ENCODE results near the gene JUND.
A peak's percentile ranks its signal among the peaks of the same experiment; 100 is the strongest.

JUND gene

DNA sequence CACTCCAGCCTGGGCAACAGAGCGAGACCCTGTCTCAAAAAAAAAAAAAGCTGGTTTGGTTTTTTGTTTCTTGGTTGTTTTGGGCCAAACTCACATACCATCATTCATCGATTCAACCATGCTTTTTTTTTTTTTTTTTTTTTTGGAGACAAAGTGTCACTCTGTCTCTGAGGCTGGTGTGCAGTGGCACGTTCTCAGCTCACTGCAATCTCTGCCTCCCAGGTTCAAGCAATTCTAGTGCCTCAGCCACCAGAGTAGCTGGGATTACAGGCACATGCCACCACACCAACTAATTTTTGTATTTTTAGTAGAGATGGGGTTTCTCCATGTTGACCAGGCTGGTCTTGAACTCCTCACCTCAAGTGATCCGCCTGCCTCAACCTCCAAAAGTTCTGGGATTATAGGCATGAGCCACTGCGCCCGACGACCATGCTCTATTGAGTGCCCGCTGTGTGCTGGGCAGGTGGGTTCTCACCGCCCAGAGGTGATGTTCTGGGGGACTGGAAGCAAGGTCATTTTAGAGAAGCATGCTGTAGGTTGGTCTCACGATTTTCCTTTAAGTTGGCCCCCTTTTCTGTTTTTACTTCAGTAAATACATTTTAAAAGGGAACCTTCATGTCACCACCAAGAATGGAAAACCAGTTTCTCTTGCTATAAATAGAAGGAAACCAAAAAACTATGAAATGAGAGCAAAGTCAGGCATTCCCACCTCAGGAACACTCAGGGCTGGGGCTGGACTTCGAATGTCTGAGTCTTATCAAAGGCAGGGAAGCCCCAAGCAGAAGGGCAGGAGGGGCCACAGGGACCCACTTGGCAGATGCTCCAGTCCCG is 8.3 kb upstream of the JUND start:
- H3K4me3 ChIP-seq (ENCODE audit: low read length) = no peak overlapping the region
- DNase-seq (ENCODE audit: low read depth) = no peak
- TF ChIP-seq, protein P1, sequence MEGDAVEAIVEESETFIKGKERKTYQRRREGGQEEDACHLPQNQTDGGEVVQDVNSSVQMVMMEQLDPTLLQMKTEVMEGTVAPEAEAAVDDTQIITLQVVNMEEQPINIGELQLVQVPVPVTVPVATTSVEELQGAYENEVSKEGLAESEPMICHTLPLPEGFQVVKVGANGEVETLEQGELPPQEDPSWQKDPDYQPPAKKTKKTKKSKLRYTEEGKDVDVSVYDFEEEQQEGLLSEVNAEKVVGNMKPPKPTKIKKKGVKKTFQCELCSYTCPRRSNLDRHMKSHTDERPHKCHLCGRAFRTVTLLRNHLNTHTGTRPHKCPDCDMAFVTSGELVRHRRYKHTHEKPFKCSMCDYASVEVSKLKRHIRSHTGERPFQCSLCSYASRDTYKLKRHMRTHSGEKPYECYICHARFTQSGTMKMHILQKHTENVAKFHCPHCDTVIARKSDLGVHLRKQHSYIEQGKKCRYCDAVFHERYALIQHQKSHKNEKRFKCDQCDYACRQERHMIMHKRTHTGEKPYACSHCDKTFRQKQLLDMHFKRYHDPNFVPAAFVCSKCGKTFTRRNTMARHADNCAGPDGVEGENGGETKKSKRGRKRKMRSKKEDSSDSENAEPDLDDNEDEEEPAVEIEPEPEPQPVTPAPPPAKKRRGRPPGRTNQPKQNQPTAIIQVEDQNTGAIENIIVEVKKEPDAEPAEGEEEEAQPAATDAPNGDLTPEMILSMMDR (conservative IDR thresholded peaks at IDR 0.05; ENCODE audit: low read depth, low read length) = no peak

DNA sequence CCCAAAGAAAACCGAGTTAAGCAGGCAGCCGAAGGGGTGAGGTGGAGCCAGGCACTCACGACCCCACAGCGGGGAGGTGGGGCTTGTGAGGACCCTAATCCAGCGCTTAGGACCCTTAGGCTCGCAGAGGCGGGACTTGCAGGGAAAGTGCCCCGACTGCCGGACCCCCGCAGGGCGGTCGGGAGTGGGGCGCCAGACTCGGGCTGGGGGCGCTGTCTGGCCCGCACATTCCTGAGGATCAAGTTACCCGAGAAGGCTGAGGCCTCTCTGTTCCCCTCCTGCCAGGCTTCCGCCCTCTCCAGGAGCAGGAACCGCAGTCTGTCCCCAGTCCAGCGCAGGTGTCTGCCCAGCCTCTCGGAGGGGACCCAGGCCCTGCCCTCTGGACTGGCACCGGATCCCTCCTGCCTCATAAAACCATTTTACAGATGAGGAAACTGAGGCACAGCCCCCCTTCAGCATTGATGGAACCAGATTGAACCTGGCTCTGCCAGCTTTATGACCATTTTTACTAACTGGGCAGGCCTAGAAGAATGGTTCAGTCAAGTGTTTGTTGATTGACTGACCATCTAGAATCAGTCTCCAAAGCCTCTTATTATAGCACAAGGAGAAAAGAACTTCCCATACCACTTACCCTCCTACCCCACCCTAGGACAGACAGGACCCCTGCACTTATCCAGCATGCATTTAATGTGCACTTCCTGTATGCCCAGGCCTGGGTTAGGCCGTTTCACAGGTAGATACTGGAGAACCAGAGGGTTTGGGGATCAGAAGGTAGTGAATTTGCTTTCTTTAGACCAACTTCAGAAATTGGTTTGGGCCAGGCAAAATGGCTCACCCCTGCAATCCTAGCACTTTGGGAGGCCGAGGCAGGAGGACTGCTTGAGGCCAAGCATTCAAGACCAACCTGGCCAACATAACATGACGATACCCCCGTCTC is 6.7 kb upstream of the JUND start:
- TF ChIP-seq, protein P1 (conservative IDR thresholded peaks at IDR 0.05; ENCODE audit: low read depth, low read length) = peak; percentile 27
- DNase-seq (ENCODE audit: low read depth) = no peak
- no peak overlapping the region for H3K4me3 ChIP-seq (ENCODE audit: low read length)

DNA sequence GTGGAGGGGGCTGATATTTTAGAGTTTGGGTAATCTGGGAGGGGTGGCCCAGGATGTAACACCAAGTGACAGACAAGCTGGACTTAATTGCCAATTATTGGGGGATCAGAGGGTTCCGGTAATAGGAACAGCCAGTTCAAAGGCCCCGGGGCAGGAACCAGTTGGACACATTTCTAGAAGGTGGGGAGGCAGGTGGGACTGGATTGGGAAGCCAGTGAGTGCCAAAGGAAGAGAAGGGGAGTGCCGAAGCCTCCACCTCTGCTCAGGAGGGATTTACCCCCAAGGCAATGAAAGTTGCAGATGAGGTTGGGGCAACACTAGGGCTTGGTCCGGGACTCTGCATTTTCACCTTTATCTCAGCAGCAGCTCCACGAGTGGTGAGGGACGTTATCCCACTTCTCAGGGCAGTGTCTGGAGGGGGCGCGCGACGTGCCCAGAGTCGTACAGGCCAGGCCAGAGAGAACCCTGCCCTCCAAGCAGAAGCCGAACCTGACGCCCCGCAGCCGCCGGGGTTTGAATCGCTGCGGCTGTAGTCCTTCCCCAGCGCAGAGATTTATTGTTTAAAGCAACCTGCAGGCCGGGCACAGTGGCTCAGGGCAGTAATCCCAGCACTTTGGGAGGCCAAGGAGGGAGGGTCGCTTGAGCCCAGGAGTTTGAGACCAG is 5.7 kb upstream of the JUND start:
- TF ChIP-seq, protein P1 (conservative IDR thresholded peaks at IDR 0.05; ENCODE audit: low read depth, low read length) = no peak
- DNase-seq (ENCODE audit: low read depth) = no peak

DNA sequence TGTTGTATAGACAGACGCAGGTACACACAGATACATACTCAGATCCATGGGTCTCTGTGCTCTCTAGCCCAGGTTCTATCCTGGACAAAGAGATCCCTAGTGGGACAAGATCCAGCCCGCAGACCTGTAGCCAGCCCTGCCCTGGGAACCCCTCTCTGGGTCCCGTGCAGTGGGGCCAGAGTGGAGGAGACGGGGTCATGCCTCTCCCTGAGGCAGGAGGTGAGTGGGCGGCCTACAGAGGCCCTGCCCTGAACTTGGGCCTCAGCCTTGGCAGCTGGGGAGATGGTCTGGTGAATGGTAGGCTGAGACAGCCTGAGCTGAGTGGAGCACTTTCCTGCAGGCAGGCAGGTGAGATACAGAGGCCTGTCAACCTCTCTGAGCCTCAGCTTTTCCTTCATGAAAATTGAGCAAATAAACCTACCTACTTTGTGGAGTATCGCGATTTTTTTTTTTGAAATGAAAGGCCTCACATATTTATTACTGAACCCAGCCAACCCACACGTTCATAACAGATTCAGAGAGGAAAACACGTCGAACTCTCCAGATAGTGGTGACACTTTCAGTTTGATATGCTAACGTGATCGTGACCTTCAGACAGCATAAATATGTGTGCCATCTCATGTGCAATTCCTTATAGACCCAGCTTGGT is 3.4 kb upstream of the JUND start:
- DNase-seq (ENCODE audit: low read depth) = no peak
- TF ChIP-seq, protein P1 (conservative IDR thresholded peaks at IDR 0.05; ENCODE audit: low read depth, low read length) = no peak
- no peak overlapping the region for H3K4me3 ChIP-seq (ENCODE audit: low read length)

More for the DNA sequence above, 5.7 kb upstream of the JUND start:
- H3K4me3 ChIP-seq (ENCODE audit: low read length) = no peak overlapping the region

DNA sequence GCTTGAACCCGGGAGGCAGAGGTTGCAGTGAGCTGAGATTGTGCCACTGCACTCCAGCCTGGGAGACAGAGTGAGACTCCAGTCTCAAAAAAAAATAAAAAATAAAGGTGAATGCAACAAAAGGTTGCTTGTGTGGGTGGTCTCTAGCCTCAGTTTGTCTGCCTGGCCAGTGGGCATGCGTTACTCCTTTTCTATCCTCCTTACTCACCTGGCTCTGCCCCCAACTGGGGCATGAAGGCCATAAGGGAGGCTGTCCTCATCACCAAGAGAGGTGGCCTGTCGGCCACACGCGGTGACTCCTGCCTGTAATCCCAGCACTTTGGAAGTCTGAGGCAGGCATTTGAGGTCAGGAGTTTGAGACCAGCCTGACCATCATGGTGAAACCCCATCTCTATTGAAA is 1.9 kb upstream of the JUND start:
- no peak overlapping the region for H3K4me3 ChIP-seq (ENCODE audit: low read length)
- no peak for DNase-seq (ENCODE audit: low read depth)
- TF ChIP-seq, protein P1 (conservative IDR thresholded peaks at IDR 0.05; ENCODE audit: low read depth, low read length) = no peak

DNA sequence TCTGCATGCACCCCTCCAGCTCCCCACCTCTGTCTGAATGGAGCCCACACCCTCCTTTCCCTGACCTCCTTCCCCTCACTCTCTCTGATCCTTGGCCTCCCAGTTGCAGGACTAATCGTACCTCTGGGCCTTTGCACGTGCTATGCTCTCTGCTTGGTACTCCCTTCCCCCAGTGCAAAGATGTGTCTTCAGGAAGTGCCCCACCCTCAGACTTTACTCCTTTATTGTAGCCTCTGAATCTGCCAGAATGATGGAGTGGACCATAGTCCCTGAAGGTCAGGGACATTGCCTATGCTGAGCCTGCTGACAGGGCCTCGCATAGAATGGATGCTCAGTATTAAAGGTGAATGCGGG is 1.3 kb upstream of the JUND start:
- DNase-seq (ENCODE audit: low read depth) = no peak
- TF ChIP-seq, protein P1 (conservative IDR thresholded peaks at IDR 0.05; ENCODE audit: low read depth, low read length) = no peak
- H3K4me3 ChIP-seq (ENCODE audit: low read length) = no peak overlapping the region

Data from retinal pigment epithelial cell (primary cell).